GM18868 (cell line): Measurements from ENCODE around the gene HTR2B.
A peak's percentile ranks its signal among the peaks of the same experiment; 100 is the strongest.
"Not testable (repeated sequence)": the region's sequence is repeated elsewhere in the genome, so short reads cannot be mapped to it uniquely, and the experiment has no call there.

Experiments used
- ATAC-seq: cut with Tn5 transposase; IDR thresholded peaks from one replicate; pipeline ENCODE4 v1.9.1; 2021; ENCODE audit warnings: mild to moderate bottlenecking, moderate library complexity; ENCODE audit not compliant: unreplicated experiment

Gene HTR2B

DNA sequence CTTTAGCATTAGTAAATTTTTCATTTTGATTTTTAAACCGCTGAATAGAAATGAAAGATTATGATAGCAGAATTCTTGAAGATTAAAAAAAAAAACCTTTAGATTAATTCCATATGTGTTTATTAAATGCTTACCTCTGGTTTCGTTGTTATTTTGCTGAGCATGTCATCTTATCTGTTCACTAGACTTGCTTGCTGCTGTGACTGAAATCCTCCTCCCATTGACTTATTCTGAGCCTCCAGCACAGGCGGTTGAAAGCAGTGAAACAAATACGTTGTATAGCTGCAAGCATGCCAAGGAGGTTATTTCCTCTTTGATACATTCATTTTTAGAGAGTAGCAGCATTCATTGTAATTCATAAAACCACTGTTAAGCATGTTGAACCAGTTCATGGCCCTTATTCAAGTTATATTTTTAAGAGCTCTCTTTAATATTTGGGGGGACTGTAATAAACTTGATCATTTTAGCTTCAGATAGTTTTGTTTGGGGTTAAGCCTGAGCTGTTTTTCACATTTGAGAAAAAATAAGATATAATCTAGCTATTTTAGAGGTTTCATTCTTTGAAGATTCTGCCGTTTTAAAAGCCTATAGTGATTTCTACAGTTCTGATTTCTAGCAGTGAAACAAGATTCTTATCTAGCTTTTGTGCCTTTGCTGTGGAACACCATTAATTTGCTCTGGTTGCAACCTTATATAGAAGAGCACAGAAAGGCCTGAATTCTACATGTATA, at the start of gene HTR2B:
HTR2B (minus strand) TSS at position 205 of the 731 bp plus-strand sequence. CDS start 1,278 bp downstream, outside the sequence.
- peak; percentile 46 for ATAC-seq

DNA sequence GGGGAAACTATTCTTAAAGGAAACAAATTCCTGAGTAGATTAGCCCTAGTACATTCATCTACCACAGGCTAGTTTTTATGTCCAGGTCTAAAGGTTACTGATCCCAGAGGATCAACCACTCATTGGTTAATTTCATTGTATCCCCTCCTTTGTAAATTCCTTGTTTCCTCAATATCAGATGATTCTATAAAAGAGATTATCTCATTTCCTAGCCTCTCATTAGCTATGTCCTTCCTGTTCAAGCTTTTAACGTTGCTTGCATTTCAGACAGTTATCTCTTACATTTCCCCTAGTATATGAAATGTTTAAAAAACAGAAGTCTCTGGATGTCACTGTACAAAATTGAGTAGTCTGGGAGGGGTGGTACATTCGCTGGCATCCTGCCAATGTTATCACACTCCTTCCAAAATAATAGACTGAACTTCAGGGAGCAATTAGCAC, 49.4 kb upstream of the HTR2B start:
- no peak for ATAC-seq

DNA sequence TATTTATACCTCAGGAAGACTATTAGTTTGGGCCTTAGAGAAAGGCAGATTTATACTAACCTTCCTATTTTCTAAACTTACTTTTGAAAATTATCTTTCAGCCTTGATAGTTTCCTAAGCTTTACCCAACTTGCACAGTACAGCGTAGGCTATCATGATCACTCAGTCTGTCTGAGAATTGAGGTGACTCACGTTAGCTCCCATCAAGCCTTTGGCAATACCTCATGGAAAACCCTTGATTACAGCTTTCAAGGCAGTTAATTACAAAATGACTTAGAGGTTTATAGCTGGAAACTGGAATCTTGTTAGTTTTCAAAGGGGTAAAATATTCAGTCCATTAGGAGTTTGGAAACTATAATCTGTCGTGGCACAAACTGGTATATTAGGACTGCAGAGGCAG, 47.2 kb upstream of the HTR2B start:
- no peak for ATAC-seq

DNA sequence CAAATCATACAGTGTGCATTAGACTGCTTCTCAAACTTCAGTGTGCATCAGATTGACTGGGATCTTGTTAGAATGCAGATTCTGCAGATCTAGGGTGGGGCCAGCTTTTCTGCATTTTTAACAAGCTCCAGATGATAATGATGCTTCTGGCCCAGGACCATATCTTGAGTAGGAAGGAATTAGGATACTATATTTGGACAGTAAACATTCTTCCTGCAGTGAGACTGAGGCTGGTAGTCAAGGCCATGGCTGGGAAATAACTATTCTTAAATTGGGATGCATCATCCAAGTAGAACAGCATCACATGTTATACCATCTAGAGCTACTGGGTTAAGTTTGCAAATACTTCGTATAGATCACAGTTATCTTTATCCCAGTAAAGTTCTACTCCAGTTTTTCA, 45.2 kb upstream of the HTR2B start:
- ATAC-seq = no peak

DNA sequence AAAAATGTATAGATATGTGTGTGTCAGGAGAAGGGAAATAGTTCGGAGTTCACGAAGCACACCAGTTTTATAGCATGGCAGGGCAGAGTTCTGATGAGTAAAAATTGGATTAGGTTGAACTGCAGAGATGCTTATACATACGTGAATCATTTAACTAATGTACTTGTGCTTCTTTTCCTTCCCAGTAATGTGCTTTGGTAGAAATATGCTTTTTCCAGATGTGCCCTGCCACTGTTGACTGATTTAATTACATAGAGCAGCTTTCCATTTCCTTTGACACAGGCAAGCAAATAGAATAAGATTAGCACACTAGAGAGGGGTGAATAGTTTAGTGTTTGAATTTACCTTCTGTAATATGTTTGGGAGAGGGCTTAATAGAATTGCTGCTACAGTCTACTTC, 44.6 kb upstream of the HTR2B start:
- ATAC-seq = no peak

DNA sequence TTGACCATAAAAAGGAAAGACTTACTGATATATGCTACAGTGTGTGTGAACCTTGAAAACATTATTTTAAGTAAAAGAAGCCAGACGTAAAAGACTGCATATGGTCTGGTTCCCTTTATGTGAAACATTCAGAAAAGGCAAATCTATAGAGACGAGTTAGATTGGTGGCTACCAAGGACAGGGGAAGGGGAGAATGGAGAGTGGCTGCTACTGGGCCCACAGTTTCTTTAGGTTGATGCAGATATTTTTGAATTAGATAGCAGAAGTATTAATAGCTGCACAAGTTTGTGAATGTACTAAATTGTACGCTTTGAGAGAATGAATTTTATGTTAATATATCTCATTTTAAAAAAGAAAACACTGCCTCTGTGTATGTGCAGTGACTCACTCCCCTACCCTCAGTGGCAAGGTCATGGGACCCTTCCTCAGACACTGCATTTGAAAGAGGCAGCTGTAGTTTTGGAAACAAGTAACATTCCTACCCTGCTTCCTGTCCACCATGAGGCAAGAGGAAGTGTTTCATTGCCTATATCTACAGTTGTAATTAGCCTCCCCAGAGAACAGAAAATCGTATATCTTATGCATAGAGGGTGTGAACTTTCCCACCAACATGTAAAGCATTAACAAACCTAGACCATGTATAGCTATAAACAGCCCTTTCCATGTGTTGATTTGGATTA, 43.8 kb upstream of the HTR2B start:
- ATAC-seq = no peak

GRCh38 chr2:231167745-231168459, 43.1 kb upstream of the HTR2B start:
- ATAC-seq = no peak

DNA sequence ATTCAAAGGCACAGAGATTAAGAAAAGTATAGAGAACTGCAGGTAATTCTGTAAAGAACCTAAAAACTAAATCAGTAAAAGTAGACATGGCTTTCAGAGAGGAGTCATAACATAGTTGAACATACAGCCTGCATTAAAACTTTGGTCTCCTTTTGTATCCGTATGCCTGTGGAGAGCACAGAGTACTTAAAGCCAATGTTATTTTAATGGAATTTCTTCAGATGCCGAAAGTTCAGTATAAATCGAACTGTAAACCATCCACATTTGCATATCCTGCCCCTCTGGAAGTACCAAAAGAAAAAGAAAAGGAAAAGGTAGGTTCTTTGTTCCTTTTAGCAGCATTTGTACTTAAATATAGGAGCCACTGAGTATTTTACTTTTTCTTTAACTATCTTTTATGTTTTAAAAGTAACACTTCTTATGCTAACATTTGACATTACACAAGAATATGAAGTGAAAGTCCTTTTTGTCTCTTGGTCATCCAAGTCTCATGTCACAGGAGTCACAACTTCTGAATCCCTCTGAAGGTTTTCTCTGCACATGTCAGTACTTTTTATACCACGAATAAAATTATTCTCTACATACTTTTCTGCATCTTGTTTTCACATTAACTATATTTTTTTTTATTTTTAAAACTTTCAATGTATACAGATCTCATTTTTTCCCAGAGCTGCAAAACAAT, 38.7 kb upstream of the HTR2B start:
- no peak for ATAC-seq

DNA sequence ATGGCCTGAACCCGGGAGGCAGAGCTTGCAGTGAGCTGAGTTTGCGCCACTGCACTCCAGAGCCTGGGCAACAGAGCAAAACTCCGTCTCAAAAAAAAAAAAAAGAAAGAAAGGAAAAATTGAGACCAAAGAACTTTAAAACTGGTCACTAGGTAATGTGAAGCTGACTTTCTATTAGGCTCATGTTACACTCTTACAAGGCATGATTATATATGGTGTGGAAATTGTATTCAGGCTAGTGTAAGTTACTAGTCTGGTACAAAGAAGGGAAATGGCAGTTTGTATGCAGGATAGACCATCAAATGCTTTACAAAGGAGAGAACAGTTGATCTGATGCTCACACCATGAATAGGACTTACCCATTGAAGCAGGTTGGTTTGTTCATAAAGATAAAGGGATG, 38.2 kb upstream of the HTR2B start:
- ATAC-seq = no peak

DNA sequence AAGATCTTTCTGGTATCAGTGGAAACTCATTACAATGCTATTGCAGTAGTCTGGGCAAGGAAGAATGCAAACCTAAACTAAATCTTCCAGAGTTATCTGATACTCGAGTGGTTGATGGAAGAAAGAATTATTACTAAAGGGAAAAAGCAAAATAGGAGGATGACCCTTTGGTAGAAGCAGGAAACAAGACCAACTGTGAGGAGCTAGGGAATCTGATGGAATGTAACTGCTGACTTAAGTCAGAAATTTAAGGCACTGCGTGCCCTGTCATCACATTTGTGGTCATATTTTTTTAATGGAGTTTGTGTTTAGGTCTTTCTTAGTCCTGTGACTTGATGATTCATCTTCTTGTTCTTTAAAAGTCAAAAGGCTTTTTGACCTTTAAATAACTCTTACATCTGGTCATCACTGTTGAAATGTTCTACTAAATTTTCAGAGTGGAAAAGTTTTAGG, 37.1 kb upstream of the HTR2B start:
- ATAC-seq = no peak

GRCh38 chr2:231161252-231161839, 36.5 kb upstream of the HTR2B start:
- ATAC-seq = peak; percentile 65

- ATAC-seq = no peak
Measured at GRCh38 chr2:231160701-231161100, 35.9 kb upstream of the HTR2B start.

DNA sequence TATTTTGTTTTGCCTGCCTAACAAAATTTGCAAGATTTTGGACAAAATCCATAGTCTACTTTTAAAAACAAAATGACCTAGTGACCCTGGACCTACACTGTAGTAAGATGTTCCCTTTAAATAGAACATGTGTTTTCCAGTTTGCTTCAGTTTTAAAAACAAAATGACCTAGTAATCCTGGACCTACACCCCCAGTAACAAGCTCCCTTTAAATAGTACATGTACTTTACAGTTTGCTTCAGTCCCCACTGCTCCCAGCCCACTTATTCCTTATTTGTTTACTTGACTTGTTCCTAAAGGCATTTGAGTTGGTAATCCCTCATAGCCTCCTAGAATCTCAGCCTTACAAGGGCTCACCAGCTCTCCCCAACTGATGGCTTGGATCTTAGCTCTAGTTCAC, 34.5 kb upstream of the HTR2B start:
- ATAC-seq = no peak

DNA sequence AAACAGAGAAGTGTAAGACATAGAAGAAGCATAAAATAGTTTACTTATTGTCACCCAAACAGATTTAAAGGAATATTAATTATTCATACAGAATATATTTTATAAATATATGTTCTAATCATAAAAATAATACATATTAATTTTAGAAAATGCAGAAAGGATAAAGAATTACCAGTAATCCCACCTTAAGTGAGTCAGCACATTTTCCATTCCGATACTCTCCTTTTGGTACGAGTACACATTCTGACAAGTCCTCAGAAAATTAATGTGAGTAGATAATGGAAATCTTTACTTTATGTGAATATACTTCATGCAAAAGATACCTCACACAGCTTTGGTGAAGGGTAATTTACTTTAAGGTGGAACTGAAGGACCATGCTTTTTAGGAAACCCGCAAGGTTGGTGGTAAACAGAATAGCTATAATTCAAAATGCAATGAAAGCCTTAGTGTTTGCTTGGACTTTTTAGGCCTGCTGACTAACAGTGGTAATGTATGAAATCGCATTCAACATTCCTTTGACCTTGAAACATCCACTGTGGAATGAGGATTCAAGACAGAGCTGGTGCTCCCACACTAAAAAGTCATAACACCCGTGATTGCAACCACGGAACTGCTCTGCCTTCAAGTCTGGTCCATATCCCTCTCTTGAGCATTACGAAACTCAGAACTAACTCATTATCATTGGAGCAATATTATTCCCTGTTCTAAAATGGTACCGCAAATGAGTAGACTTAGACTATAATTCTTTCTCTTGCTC, 28.1 kb upstream of the HTR2B start:
- no peak for ATAC-seq

GRCh38 chr2:231146665-231147064, 21.8 kb upstream of the HTR2B start:
- no peak for ATAC-seq

GRCh38 chr2:231144896-231145295, 20.1 kb upstream of the HTR2B start:
- ATAC-seq = no peak

- ATAC-seq = not testable (repeated sequence)
Measured at GRCh38 chr2:231140808-231141207, 16.0 kb upstream of the HTR2B start.

DNA sequence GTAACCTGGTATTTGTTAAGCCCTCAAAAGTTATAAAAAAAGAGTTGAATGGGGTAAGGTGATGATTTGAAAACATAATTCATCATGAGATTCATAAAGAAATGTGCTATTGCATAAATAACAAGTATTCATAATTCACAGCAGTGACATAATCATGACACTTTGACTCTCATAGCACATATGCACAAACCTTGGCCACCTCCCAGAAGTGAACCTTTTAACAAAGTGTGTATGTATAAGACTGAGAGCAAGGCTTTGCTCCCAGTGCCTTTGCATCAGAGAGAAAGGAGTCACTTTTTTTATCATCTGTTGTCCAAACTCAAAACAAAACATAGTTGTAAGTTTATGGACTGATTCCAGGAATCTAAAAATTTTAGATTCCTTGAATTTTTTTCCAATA, 15.0 kb upstream of the HTR2B start:
- no peak for ATAC-seq

GRCh38 chr2:231138699-231139098, 13.9 kb upstream of the HTR2B start:
- ATAC-seq = no peak
